Measurements from ENCODE around the gene SMAD4. TPM values are rescaled to one million over a fixed set of nuclear protein-coding genes. Genes with fewer than 3 reads are reported as not detected.

SMAD4 gene
- polyA plus RNA-seq, 2 of the 4 experiments (the other 2 are of a cell fraction) = 52.1 to 107 TPM

GRCh38 chr18:51012441-51012840, 17.6 kb upstream of the SMAD4 start:
- TF ChIP-seq ZC3H11A (IDR thresholded peaks at IDR 0.05) (no peak), ZNF302 (CRISPR knock-in tag; IDR thresholded peaks at IDR 0.05) (no peak), ESRRA (IDR thresholded peaks at IDR 0.05; ENCODE audit: borderline replicate concordance, low read length) (no peak), MYC (IDR thresholded peaks at IDR 0.05; ENCODE audit: borderline replicate concordance, low read length) (no peak), HOXA7 (CRISPR knock-in tag; IDR thresholded peaks at IDR 0.05) (no peak), E2F6 (IDR thresholded peaks at IDR 0.05; ENCODE audit: borderline replicate concordance, low read depth) (no peak), JUN (IDR thresholded peaks at IDR 0.05) (no peak), FOSB (CRISPR knock-in tag; IDR thresholded peaks at IDR 0.05) (no peak), EHF (CRISPR knock-in tag; IDR thresholded peaks at IDR 0.05) (no peak), NR3C1 (IDR thresholded peaks at IDR 0.05) (no peak), GATA3 (IDR thresholded peaks at IDR 0.05; ENCODE audit: borderline replicate concordance) (no peak), ZFP36 (IDR thresholded peaks at IDR 0.05; ENCODE audit: borderline replicate concordance, partially characterized antibody) (no peak), CBX2 (IDR thresholded peaks at IDR 0.05; ENCODE audit: borderline replicate concordance, low read depth) (no peak), NFE2L2 (conservative IDR thresholded peaks at IDR 0.05; ENCODE audit: low read length) (no peak), MAX (IDR thresholded peaks at IDR 0.05) (no peak), CEBPB (IDR thresholded peaks at IDR 0.05) (no peak), CTCF (IDR thresholded peaks at IDR 0.05) (no peak), USF2 (IDR thresholded peaks at IDR 0.05) (no peak), EP300 (IDR thresholded peaks at IDR 0.05) (no peak)
- Histone ChIP-seq H3K4me1 (no peaks in the 10 kb centered on the region), H3K9me3 (no peaks in the 10 kb centered on the region), H3K4me2 (no peak overlapping the region), H3K27ac (no peak overlapping the region), H3K4me3 (no peak overlapping the region)
- ChIA-PET POLR2A (no interaction called here), CTCF (interaction anchor here (1.0 kb wide), 1 partner anchor 39 kb away, joined by 3 read pairs; no protein-coding TSS in a partner anchor)
- ATAC-seq = no peak
- 38% methylated on average over 3 of the region's 3 CpGs for WGBS (ENCODE audit: missing lambda C conversion rate)
- FAIRE-seq = no peak
- no peak for DNase-seq (ENCODE audit: low read depth in 1 of 2, low spot score in 1 of 2)

GRCh38 chr18:51013259-51013658, 16.8 kb upstream of the SMAD4 start:
- DNase-seq (ENCODE audit: low read depth in 1 of 2, low spot score in 1 of 2) (no peak), ATAC-seq (no peak), FAIRE-seq (no peak)
- Histone ChIP-seq H3K4me3 (no peak overlapping the region), H3K4me2 (no peak overlapping the region), H3K4me1 (no peaks in the 10 kb centered on the region), H3K27ac (no peak overlapping the region), H3K9me3 (no peaks in the 10 kb centered on the region)
- CTCF ChIA-PET = no interaction called here
- TF ChIP-seq BHLHE40 (IDR thresholded peaks at IDR 0.05; ENCODE audit: low read depth, low read length) (no peak), EHF (CRISPR knock-in tag; IDR thresholded peaks at IDR 0.05) (no peak), HOXB5 (CRISPR knock-in tag; IDR thresholded peaks at IDR 0.05) (no peak), ESRRA (IDR thresholded peaks at IDR 0.05; ENCODE audit: borderline replicate concordance, low read length) (no peak), KDM5A (IDR thresholded peaks at IDR 0.05) (no peak), EHMT2 (IDR thresholded peaks at IDR 0.05; ENCODE audit: low read depth) (no peak), HES2 (IDR thresholded peaks at IDR 0.05) (no peak), USF2 (IDR thresholded peaks at IDR 0.05) (no peak), PBX3 (IDR thresholded peaks at IDR 0.05) (no peak), RNF2 (IDR thresholded peaks at IDR 0.05; ENCODE audit: borderline replicate concordance, low read depth) (no peak), TP53 (CRISPR knock-in tag; IDR thresholded peaks at IDR 0.05) (no peak), SMC3 (IDR thresholded peaks at IDR 0.05) (no peak), NR3C1 (IDR thresholded peaks at IDR 0.05) (no peak), HOXB13 (CRISPR knock-in tag; IDR thresholded peaks at IDR 0.05; ENCODE audit: low read depth) (no peak), ZC3H11A (IDR thresholded peaks at IDR 0.05) (no peak)
- POLR2A ChIA-PET = no interaction called here
- WGBS (ENCODE audit: missing lambda C conversion rate) = 58% methylated on average over 3 of the region's 3 CpGs
